ENCODE measurements around the gene NOXRED1. TPM values are rescaled to one million over a fixed set of nuclear protein-coding genes. Genes with fewer than 3 reads are reported as not detected.

The NOXRED1 gene
- total RNA-seq, 2 experiments from 2014 or later: 0.16 to 0.42 TPM

DNA sequence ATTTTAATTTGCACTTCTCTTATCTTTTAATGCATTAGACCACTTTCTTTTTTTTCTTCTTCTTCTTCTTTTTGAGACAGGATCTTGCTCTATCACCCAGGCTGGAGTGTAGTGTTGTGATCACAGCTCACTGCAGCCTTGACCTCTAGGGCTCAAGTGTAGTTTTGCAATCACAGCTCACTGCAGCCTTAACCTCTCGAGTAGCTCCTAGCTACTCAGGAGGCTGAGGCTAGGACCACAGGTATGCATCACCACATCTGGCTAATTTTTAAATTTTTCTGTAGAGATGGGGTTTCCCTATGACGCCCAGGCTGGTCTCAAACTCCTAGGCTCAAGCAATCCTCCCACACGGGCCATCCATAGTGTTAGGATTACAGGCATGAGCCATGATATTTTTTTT, 59.2 kb downstream of the NOXRED1 start:
- no peaks in the 10 kb centered on the region for H3K9me3 Mint-ChIP-seq

DNA sequence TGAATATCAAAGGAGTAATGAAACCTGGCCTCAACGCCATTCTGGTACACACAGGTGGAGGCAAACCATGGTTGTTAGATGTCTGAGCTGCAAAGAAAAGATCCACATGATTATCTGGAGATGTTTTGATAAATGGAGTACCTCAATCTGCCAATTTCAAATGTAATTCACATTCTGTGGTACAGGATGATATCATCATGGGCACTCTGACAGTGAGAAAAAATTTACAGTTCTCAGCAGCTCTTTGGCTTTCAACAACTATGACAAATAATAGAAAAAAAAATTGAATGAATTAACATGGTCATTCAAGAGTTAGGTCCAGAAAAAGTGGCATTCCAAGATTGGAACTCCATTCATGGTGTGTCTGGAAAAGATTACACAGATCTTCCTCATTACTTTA, 63.7 kb downstream of the NOXRED1 start:
- CTCF ChIA-PET: no interaction called here
- POLR2A ChIA-PET: no interaction called here
- no peak for DNase-seq

More for the DNA sequence above, 59.2 kb downstream of the NOXRED1 start:
- Histone ChIP-seq H3K36me3 (ENCODE audit: insufficient read depth, low read length) (no peaks in the 10 kb centered on the region), H3K27ac (ENCODE audit: low read depth in 1 of 2, low read length in 2 of 2) (no peak overlapping the region), H3K9me3 (ENCODE audit: control insufficient read depth in 1 of 2, insufficient read depth in 1 of 2, low read length in 2 of 2) (no peaks in the 10 kb centered on the region), H3K4me3 (ENCODE audit: low read length) (no peak overlapping the region), H3K27me3 (ENCODE audit: control insufficient read depth in 1 of 2, insufficient read depth in 2 of 2, low read length in 2 of 2) (no peaks in the 10 kb centered on the region), H3K4me1 (ENCODE audit: insufficient read depth, low read length) (peaks cover under 1% of the 10 kb centered on the region)
- TF ChIP-seq, protein P1, sequence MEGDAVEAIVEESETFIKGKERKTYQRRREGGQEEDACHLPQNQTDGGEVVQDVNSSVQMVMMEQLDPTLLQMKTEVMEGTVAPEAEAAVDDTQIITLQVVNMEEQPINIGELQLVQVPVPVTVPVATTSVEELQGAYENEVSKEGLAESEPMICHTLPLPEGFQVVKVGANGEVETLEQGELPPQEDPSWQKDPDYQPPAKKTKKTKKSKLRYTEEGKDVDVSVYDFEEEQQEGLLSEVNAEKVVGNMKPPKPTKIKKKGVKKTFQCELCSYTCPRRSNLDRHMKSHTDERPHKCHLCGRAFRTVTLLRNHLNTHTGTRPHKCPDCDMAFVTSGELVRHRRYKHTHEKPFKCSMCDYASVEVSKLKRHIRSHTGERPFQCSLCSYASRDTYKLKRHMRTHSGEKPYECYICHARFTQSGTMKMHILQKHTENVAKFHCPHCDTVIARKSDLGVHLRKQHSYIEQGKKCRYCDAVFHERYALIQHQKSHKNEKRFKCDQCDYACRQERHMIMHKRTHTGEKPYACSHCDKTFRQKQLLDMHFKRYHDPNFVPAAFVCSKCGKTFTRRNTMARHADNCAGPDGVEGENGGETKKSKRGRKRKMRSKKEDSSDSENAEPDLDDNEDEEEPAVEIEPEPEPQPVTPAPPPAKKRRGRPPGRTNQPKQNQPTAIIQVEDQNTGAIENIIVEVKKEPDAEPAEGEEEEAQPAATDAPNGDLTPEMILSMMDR (IDR thresholded peaks at IDR 0.05): no peak
- intact Hi-C loops (cut with DNase I, micrococcal nuclease): no loop called here
- no peaks in the 10 kb centered on the region for H3K27me3 Mint-ChIP-seq
- no peak overlapping the region for H3K27ac Mint-ChIP-seq
- ATAC-seq (ENCODE audit: poor library complexity) (no peak), DNase-seq (no peak)
- no peak overlapping the region for H3K4me3 Mint-ChIP-seq
- CTCF ChIA-PET: no interaction called here
- peaks cover 12% of the 10 kb centered on the region for H3K4me1 Mint-ChIP-seq (ENCODE audit: low read depth)
- POLR2A ChIA-PET: no interaction called here
- H3K36me3 Mint-ChIP-seq (ENCODE audit: low read depth): no peaks in the 10 kb centered on the region

DNA sequence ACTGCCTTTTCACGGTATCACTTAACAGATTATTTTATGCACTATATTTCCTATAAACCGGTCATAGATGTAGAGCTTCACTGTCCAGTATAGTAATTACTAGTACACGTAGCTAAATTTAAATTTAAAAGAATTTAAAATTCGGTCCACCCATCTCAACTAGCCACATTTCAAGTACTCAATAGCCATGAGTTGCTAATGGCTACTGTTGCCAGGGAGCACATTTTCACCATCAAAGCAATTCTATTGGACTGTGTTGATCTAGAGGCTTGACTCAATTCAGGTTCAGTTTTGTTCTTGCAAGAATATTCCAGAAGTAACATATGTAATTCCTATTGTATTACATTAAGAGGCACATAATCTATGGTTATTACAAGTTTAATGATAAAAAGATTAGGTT, 66.4 kb downstream of the NOXRED1 start:
- Mint-ChIP-seq H3K4me1 (ENCODE audit: low read depth) (peaks cover 5% of the 10 kb centered on the region), H3K27me3 (no peaks in the 10 kb centered on the region), H3K27ac (no peak overlapping the region), H3K36me3 (ENCODE audit: low read depth) (no peaks in the 10 kb centered on the region), H3K9me3 (no peaks in the 10 kb centered on the region), H3K4me3 (no peak overlapping the region)
- TF ChIP-seq, protein P1 (IDR thresholded peaks at IDR 0.05): no peak
- POLR2A ChIA-PET: no interaction called here
- H3K36me3 ChIP-seq (ENCODE audit: insufficient read depth, low read length): no peaks in the 10 kb centered on the region
- intact Hi-C loops (cut with DNase I, micrococcal nuclease): no loop called here
- ATAC-seq (ENCODE audit: poor library complexity) (no peak), DNase-seq (no peak)
- CTCF ChIA-PET: no interaction called here
- no peaks in the 10 kb centered on the region for H3K9me3 ChIP-seq (ENCODE audit: control insufficient read depth in 1 of 2, insufficient read depth in 1 of 2, low read length in 2 of 2)
- H3K4me1 ChIP-seq (ENCODE audit: insufficient read depth, low read length): no peaks in the 10 kb centered on the region
- H3K27me3 ChIP-seq (ENCODE audit: control insufficient read depth in 1 of 2, insufficient read depth in 2 of 2, low read length in 2 of 2): no peaks in the 10 kb centered on the region
- H3K4me3 ChIP-seq (ENCODE audit: low read length): no peak overlapping the region
- H3K27ac ChIP-seq (ENCODE audit: low read depth in 1 of 2, low read length in 2 of 2): no peak overlapping the region

More for the DNA sequence above, 63.7 kb downstream of the NOXRED1 start:
- intact Hi-C loops (cut with DNase I, micrococcal nuclease): no loop called here
- Mint-ChIP-seq H3K27me3 (no peaks in the 10 kb centered on the region), H3K27ac (no peak overlapping the region), H3K4me3 (no peak overlapping the region), H3K9me3 (no peaks in the 10 kb centered on the region), H3K4me1 (ENCODE audit: low read depth) (peaks cover 9% of the 10 kb centered on the region), H3K36me3 (ENCODE audit: low read depth) (no peaks in the 10 kb centered on the region)
- no peak for ATAC-seq (ENCODE audit: poor library complexity)
- Histone ChIP-seq H3K9me3 (ENCODE audit: control insufficient read depth in 1 of 2, insufficient read depth in 1 of 2, low read length in 2 of 2) (no peaks in the 10 kb centered on the region), H3K4me1 (ENCODE audit: insufficient read depth, low read length) (no peaks in the 10 kb centered on the region), H3K27me3 (ENCODE audit: control insufficient read depth in 1 of 2, insufficient read depth in 2 of 2, low read length in 2 of 2) (no peaks in the 10 kb centered on the region), H3K27ac (ENCODE audit: low read depth in 1 of 2, low read length in 2 of 2) (no peak overlapping the region), H3K36me3 (ENCODE audit: insufficient read depth, low read length) (no peaks in the 10 kb centered on the region), H3K4me3 (ENCODE audit: low read length) (no peak overlapping the region)
- TF ChIP-seq, protein P1 (IDR thresholded peaks at IDR 0.05): no peak

Measured in CD4-positive, alpha-beta T cell (primary cell).